Mesenchymal stem cell (in vitro differentiated cells and primary cell): ENCODE measurements around the gene SLIT3.

Experiments used
- DNase-seq: peaks from one replicate; pipeline ENCODE4 v3.0.0-alpha.2; 2013
- H2AFZ ChIP-seq: one replicate; pipeline ENCODE4 v1.6.1; 2013; ENCODE audit warnings: low read depth, mild to moderate bottlenecking, control low read depth, inconsistent platforms, low read length, moderate library complexity
- H2AK5ac ChIP-seq: 2 replicates; pipeline ENCODE4 v1.6.1; 2013; ENCODE audit warnings: low read length, moderate library complexity, mild to moderate bottlenecking, inconsistent platforms; ENCODE audit not compliant: severe bottlenecking
- H2BK120ac ChIP-seq: one replicate; pipeline ENCODE4 v1.6.1; 2013; ENCODE audit warnings: low read depth, mild to moderate bottlenecking, inconsistent platforms, low read length, moderate library complexity
- H2BK12ac ChIP-seq, 2 experiments: one replicate each; pipeline ENCODE4 v1.6.1; 2013; ENCODE audit warnings: inconsistent platforms in 2 of 2, low read length in 2 of 2, mild to moderate bottlenecking in 2 of 2, moderate library complexity in 2 of 2, control low read depth in 1 of 2
- H2BK15ac ChIP-seq: one replicate; pipeline ENCODE4 v1.6.1; 2013; ENCODE audit warnings: mild to moderate bottlenecking, low read depth, inconsistent platforms; ENCODE audit not compliant: poor library complexity, severe bottlenecking
- H2BK5ac ChIP-seq: 2 replicates; pipeline ENCODE4 v1.6.1; 2013; ENCODE audit warnings: low read depth, mild to moderate bottlenecking, low read length, control low read depth, inconsistent platforms; ENCODE audit not compliant: poor library complexity, severe bottlenecking
- H3K14ac ChIP-seq, 2 experiments: one replicate each; pipeline ENCODE4 v1.6.1; 2013; ENCODE audit warnings: inconsistent platforms in 2 of 2, low read length in 2 of 2, control low read depth in 1 of 2, mild to moderate bottlenecking in 1 of 2, moderate library complexity in 1 of 2
- H3K18ac ChIP-seq, 2 experiments: one replicate each; pipeline ENCODE4 v1.6.1; 2013; ENCODE audit warnings: inconsistent platforms in 2 of 2, low read length in 2 of 2, control low read depth in 1 of 2, low read depth in 1 of 2, mild to moderate bottlenecking in 1 of 2
- H3K23ac ChIP-seq, 2 experiments: one replicate each; pipeline ENCODE4 v1.6.1; 2013; ENCODE audit warnings: inconsistent platforms in 2 of 2, low read length in 2 of 2, mild to moderate bottlenecking in 2 of 2, moderate library complexity in 2 of 2, control low read depth in 1 of 2
- H3K27ac ChIP-seq: 2 replicates; pipeline ENCODE4 v1.5.1; 2013; ENCODE audit warnings: mild to moderate bottlenecking, moderate library complexity, low read length, control low read depth, inconsistent platforms; ENCODE audit not compliant: poor library complexity, severe bottlenecking
- H3K27me3 ChIP-seq, 2 experiments: 2 replicates each; pipeline versions ENCODE4 v1.6.1 to v1.7.0; 2013; ENCODE audit warnings: low read length in 2 of 2, mild to moderate bottlenecking in 2 of 2, moderate library complexity in 2 of 2, control low read depth in 1 of 2, inconsistent platforms in 1 of 2; ENCODE audit not compliant: control insufficient read depth in 1 of 2, insufficient read depth in 1 of 2
- H3K36me3 ChIP-seq, 2 experiments: 2 replicates each; pipeline versions ENCODE4 v1.6.1 to v1.7.0; 2013; ENCODE audit warnings: low read length in 2 of 2, control low read depth in 1 of 2, inconsistent platforms in 1 of 2, low read depth in 1 of 2, mild to moderate bottlenecking in 1 of 2; ENCODE audit not compliant: insufficient read depth in 2 of 2, control insufficient read depth in 1 of 2
- H3K4ac ChIP-seq, 2 experiments: one replicate each; pipeline ENCODE4 v1.6.1; 2013; ENCODE audit warnings: inconsistent platforms in 2 of 2, low read length in 2 of 2, mild to moderate bottlenecking in 2 of 2, moderate library complexity in 2 of 2, control low read depth in 1 of 2, low read depth in 1 of 2
- H3K4me1 ChIP-seq: 2 replicates; pipeline ENCODE4 v1.6.1; 2013; ENCODE audit warnings: low read depth, low read length, control low read depth; ENCODE audit not compliant: control insufficient read depth, insufficient read depth
- H3K4me2 ChIP-seq: 2 replicates; pipeline ENCODE4 v1.6.1; 2013; ENCODE audit warnings: low read length, mild to moderate bottlenecking, inconsistent platforms; ENCODE audit not compliant: poor library complexity, severe bottlenecking
- H3K4me3 ChIP-seq, 2 experiments: 2 replicates each; pipeline versions ENCODE4 v1.5.1 to v1.7.0; 2013; ENCODE audit warnings: low read length in 2 of 2, mild to moderate bottlenecking in 2 of 2, control low read depth in 1 of 2, low read depth in 1 of 2; ENCODE audit not compliant: insufficient read depth in 1 of 2
- H3K79me1 ChIP-seq: replicated peaks from 2 replicates; pipeline ENCODE4 v1.6.1; 2013; ENCODE audit warnings: mild to moderate bottlenecking, control low read depth, low read length, inconsistent platforms; ENCODE audit not compliant: poor library complexity, severe bottlenecking
- H3K9ac ChIP-seq: 2 replicates; pipeline ENCODE4 v1.7.0; 2013; ENCODE audit warnings: mild to moderate bottlenecking, low read length, moderate library complexity
- H3K9me3 ChIP-seq: 2 replicates; pipeline ENCODE4 v1.7.0; 2013; ENCODE audit warnings: mild to moderate bottlenecking, low read length; ENCODE audit not compliant: control insufficient read depth
- H4K8ac ChIP-seq: one replicate; pipeline ENCODE4 v1.6.1; 2013; ENCODE audit warnings: inconsistent platforms, mild to moderate bottlenecking, low read length, moderate library complexity
- H4K91ac ChIP-seq: one replicate; pipeline ENCODE4 v1.6.1; 2013; ENCODE audit warnings: mild to moderate bottlenecking, low read length, inconsistent platforms
- WGBS: methylation state at CpG from one replicate; pipeline ENCODE4 v1.1.7; 2013; ENCODE audit warnings: mixed read lengths; 5-methylcytosine and 5-hydroxymethylcytosine counted together

SLIT3 gene

DNA sequence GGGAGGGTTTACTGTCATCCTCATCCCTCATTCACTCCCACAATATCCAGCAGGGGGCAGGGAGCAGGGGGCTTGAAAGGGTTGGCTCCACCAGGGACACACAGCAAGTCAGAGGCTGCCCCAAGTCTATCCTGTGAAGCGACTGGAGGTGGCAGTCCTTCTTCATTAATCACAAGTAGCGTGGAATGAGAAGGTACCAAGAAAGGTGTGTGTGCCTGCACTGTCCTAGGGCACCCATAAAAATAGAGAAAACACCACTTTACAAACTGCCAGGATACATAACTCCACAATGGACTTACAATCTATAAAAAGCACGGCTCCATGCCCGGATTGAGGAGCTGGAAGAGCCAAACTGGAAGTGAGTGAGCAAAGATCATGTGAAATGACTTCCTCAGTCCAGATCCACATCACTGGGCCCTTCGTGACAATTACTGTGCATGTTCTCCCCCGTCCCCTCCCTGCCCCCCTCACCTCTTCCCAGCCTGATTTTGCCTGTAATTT is 183.9 kb downstream of the SLIT3 start:
- H3K23ac ChIP-seq, result no peak overlapping the region
- H3K14ac ChIP-seq, result no peak overlapping the region
- H3K27ac ChIP-seq, result no peak overlapping the region
- no peak overlapping the region for H2BK15ac ChIP-seq
- H2AK5ac ChIP-seq, result no peak overlapping the region
- peak overlapping the region; percentile 12 for H3K9ac ChIP-seq
- no peak overlapping the region for H2BK5ac ChIP-seq
- H2AFZ ChIP-seq, result no peak overlapping the region
- H3K4me3 ChIP-seq, result no peak overlapping the region
- no peak overlapping the region for H3K4ac ChIP-seq
- H4K8ac ChIP-seq, result no peak overlapping the region
- no peaks in the 10 kb centered on the region for H3K4me1 ChIP-seq
- H3K27me3 ChIP-seq, result no peaks in the 10 kb centered on the region
- DNase-seq, result no peak
- H3K79me1 ChIP-seq, result no peaks in the 10 kb centered on the region
- no peak overlapping the region for H2BK12ac ChIP-seq
- no peak overlapping the region for H4K91ac ChIP-seq
- peaks cover 0 to 40% of the 10 kb centered on the region in 2 experiments for H3K36me3 ChIP-seq
- H3K9me3 ChIP-seq, result no peaks in the 10 kb centered on the region
- 77% methylated on average over 4 of the region's 6 CpGs for WGBS
- H3K4me2 ChIP-seq, result no peak overlapping the region
- H3K18ac ChIP-seq, result no peak overlapping the region
- H2BK120ac ChIP-seq, result no peak overlapping the region

DNA sequence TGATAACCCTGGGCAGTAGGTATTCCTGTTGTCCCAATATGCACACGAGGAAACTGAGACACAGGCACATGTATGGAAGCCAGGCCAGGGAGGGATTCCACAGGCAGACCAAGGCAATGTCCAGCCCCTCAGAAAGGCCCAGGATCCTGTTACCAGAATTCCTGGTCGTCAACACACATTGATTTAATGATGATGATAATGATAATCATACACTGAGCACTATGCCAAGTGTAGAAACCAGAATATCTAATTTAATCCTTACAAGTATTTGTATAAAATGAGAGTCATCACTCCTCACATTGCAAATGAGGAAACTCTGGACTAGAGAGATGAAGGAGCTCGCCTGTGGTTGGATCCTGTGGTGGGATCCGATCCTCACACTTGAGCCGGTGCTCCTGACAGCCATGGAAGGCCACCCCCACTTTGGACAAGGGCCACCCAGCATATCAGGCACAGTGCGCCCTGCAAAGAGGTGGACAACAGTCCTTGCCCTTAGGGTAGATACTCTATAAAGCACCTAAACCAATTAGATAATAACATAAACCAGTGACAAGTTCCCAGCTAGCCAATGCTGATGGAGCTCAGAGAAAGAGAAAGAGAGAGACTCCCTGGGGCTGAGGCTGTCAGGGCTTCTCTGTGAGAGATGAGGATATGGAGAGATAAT is 185.3 kb downstream of the SLIT3 start:
- H3K14ac ChIP-seq, result no peak overlapping the region
- no peak overlapping the region for H3K4ac ChIP-seq
- no peak overlapping the region for H2BK120ac ChIP-seq
- H3K4me3 ChIP-seq, result no peak overlapping the region
- no peak overlapping the region for H2BK12ac ChIP-seq
- H3K9me3 ChIP-seq, result peaks cover 2% of the 10 kb centered on the region
- DNase-seq, result no peak
- peaks cover 0 to 50% of the 10 kb centered on the region in 2 experiments for H3K36me3 ChIP-seq
- no peak overlapping the region for H2BK15ac ChIP-seq
- H3K79me1 ChIP-seq, result no peaks in the 10 kb centered on the region
- no peak overlapping the region for H3K27ac ChIP-seq
- H3K23ac ChIP-seq, result no peak overlapping the region
- H2BK5ac ChIP-seq, result no peak overlapping the region
- H3K9ac ChIP-seq, result no peak overlapping the region
- 74% methylated on average over 5 of the region's 6 CpGs for WGBS
- no peak overlapping the region for H4K91ac ChIP-seq
- no peaks in the 10 kb centered on the region for H3K4me1 ChIP-seq
- H2AK5ac ChIP-seq, result no peak overlapping the region
- H3K27me3 ChIP-seq, result no peaks in the 10 kb centered on the region
- H2AFZ ChIP-seq, result no peak overlapping the region
- H3K4me2 ChIP-seq, result no peak overlapping the region
- H4K8ac ChIP-seq, result no peak overlapping the region
- no peak overlapping the region for H3K18ac ChIP-seq

DNA sequence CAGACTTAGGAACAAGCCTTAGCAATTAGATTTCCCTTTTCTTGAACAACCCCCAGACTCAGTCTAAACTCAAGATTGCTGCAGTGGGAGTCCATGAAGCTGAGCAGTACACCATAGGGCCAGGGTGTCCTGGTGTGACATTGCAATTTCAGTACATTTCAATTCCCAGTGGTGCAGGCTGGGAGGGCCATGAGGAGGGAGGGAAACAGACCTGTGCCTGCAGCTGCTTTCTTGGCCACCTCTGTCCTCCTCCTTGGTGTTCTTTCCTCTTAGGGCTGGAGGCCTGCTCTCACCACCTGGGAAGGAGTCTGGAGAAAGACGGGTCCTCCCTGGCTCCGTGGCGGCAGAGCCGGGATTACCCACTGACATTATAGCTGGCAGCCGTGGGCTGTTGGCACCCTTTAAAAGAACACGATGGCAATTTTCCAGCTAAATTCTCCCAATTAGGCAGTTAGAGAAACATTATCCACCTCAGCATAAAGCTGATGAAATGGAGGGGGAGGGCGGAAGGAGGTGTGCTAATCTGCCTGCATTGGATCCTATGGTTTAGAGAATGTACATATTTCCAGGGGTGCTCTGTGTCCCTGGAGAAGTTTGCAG is 186.4 kb downstream of the SLIT3 start:
- no peak overlapping the region for H3K18ac ChIP-seq
- H3K23ac ChIP-seq, result no peak overlapping the region
- no peak overlapping the region for H4K91ac ChIP-seq
- no peak overlapping the region for H3K4me3 ChIP-seq
- H3K4me2 ChIP-seq, result no peak overlapping the region
- H3K27me3 ChIP-seq, result no peaks in the 10 kb centered on the region
- H3K4ac ChIP-seq, result no peak overlapping the region
- no peak overlapping the region for H2BK120ac ChIP-seq
- H2BK5ac ChIP-seq, result no peak overlapping the region
- H3K14ac ChIP-seq, result no peak overlapping the region
- no peak overlapping the region for H3K27ac ChIP-seq
- no peak for DNase-seq
- no peak overlapping the region for H2BK12ac ChIP-seq
- H2BK15ac ChIP-seq, result no peak overlapping the region
- no peaks in the 10 kb centered on the region for H3K4me1 ChIP-seq
- peaks cover 0 to 50% of the 10 kb centered on the region in 2 experiments for H3K36me3 ChIP-seq
- H2AK5ac ChIP-seq, result no peak overlapping the region
- 99% methylated on average over 6 of the region's 7 CpGs for WGBS
- no peak overlapping the region for H3K9ac ChIP-seq
- H4K8ac ChIP-seq, result no peak overlapping the region
- H2AFZ ChIP-seq, result no peak overlapping the region
- H3K9me3 ChIP-seq, result peaks cover 9% of the 10 kb centered on the region
- H3K79me1 ChIP-seq, result no peaks in the 10 kb centered on the region

DNA sequence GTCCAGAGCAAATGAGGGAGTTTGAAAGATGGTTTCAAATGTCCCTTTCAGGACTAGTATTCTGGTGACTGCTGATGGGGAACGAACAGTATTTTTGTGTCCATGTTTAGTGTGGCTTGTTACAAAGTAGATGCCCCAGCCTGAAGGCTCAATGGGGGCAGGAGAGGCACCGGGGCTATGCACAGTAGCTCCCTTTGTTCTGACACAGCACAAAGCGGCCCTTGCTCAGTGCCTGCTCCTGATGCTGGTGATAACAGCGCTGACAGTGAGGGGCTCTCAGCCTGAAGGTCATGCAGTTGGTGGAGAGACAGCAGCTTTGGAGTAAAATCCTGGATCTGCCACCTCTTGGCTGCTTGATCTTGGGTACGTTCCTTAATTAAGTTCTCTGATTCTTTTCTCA is 188.9 kb downstream of the SLIT3 start:
- H4K8ac ChIP-seq, result no peak overlapping the region
- no peak overlapping the region for H2BK15ac ChIP-seq
- H3K4me1 ChIP-seq, result no peaks in the 10 kb centered on the region
- H2AK5ac ChIP-seq, result no peak overlapping the region
- H3K4me2 ChIP-seq, result no peak overlapping the region
- no peak overlapping the region for H3K18ac ChIP-seq
- no peak for DNase-seq
- H2BK5ac ChIP-seq, result no peak overlapping the region
- H3K79me1 ChIP-seq, result no peaks in the 10 kb centered on the region
- no peak overlapping the region for H2BK120ac ChIP-seq
- no peak overlapping the region for H3K27ac ChIP-seq
- H2BK12ac ChIP-seq, result no peak overlapping the region
- no peak overlapping the region for H3K4ac ChIP-seq
- H3K9ac ChIP-seq, result no peak overlapping the region
- H3K4me3 ChIP-seq, result no peak overlapping the region
- H3K9me3 ChIP-seq, result peaks cover 17% of the 10 kb centered on the region
- H3K14ac ChIP-seq, result no peak overlapping the region
- no peak overlapping the region for H3K23ac ChIP-seq
- H4K91ac ChIP-seq, result no peak overlapping the region
- peaks cover 0 to 62% of the 10 kb centered on the region in 2 experiments for H3K36me3 ChIP-seq
- peaks cover 0 to 18% of the 10 kb centered on the region in 2 experiments for H3K27me3 ChIP-seq
- no peak overlapping the region for H2AFZ ChIP-seq
- 85% methylated on average over 5 of the region's 5 CpGs for WGBS
